ENCODE measurements around the gene RELA. TPM values are rescaled to one million over a fixed set of nuclear protein-coding genes. Genes with fewer than 3 reads are reported as not detected.

Gene RELA
- total RNA-seq, 2 experiments from 2014 or later = 379 to 382 TPM

DNA sequence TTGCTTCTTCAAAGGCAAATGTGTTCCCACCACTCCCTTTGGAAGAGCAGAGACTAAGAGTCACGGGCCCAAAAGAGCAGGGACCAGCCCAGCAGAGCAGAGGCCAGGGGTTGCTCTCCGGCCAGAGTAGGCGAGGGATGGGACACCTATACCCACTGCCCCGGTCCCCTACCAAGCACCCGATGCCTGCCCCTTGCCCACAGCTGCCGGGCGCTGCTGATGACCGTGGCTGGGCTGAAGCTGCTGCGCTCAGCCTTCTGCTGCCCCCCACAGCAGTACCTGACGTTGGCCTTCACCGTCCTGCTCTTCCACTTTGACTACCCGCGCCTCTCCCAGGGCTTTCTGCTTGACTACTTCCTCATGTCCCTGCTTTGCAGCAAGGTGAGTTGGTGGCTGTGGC, 35.5 kb downstream of the RELA start:
- no peaks in the 10 kb centered on the region for H3K9me3 Mint-ChIP-seq
- CTCF ChIA-PET = no interaction called here
- DNase-seq = no peak
- no peak overlapping the region for H3K27ac Mint-ChIP-seq
- Histone ChIP-seq H3K4me3 (ENCODE audit: low read length) (no peak overlapping the region), H3K4me1 (ENCODE audit: insufficient read depth, low read length) (peaks cover 9% of the 10 kb centered on the region), H3K36me3 (ENCODE audit: insufficient read depth, low read length) (peaks cover 92% of the 10 kb centered on the region), H3K27me3 (ENCODE audit: control insufficient read depth in 1 of 2, insufficient read depth in 2 of 2, low read length in 2 of 2) (no peaks in the 10 kb centered on the region), H3K9me3 (ENCODE audit: control insufficient read depth in 1 of 2, insufficient read depth in 1 of 2, low read length in 2 of 2) (no peaks in the 10 kb centered on the region), H3K27ac (ENCODE audit: low read depth in 1 of 2, low read length in 2 of 2) (no peak overlapping the region)
- intact Hi-C loops (cut with DNase I, micrococcal nuclease) = loop anchor here (2.0 to 10.0 kb wide), 4 partner anchors 80 to 362 kb away; no protein-coding TSS in a partner anchor
- H3K36me3 Mint-ChIP-seq (ENCODE audit: low read depth) = peaks cover 70% of the 10 kb centered on the region
- POLR2A ChIA-PET = interaction anchor here (1.5 to 1.9 kb wide), 3 partner anchors 10 to 84 kb away, joined by 4 to 9 read pairs (median 7); partner anchors contain the start of genes KAT5 and SIPA1
- no peaks in the 10 kb centered on the region for H3K27me3 Mint-ChIP-seq
- no peak for ATAC-seq (ENCODE audit: poor library complexity)
- TF ChIP-seq CTCF (IDR thresholded peaks at IDR 0.05) = no peak
- H3K4me3 Mint-ChIP-seq = no peak overlapping the region
- peaks cover 10% of the 10 kb centered on the region for H3K4me1 Mint-ChIP-seq (ENCODE audit: low read depth)

GRCh38 chr11:65625628-65626342, 36.9 kb downstream of the RELA start:
- Histone ChIP-seq H3K36me3 (ENCODE audit: insufficient read depth, low read length) (peaks cover 93% of the 10 kb centered on the region), H3K9me3 (ENCODE audit: control insufficient read depth in 1 of 2, insufficient read depth in 1 of 2, low read length in 2 of 2) (no peaks in the 10 kb centered on the region), H3K27ac (ENCODE audit: low read depth in 1 of 2, low read length in 2 of 2) (no peak overlapping the region), H3K27me3 (ENCODE audit: control insufficient read depth in 1 of 2, insufficient read depth in 2 of 2, low read length in 2 of 2) (no peaks in the 10 kb centered on the region), H3K4me3 (ENCODE audit: low read length) (no peak overlapping the region), H3K4me1 (ENCODE audit: insufficient read depth, low read length) (peaks cover 9% of the 10 kb centered on the region)
- intact Hi-C loops (cut with DNase I, micrococcal nuclease) = loop anchor here (1.0 to 10.0 kb wide), 6 partner anchors 82 to 363 kb away; no protein-coding TSS in a partner anchor
- Mint-ChIP-seq H3K9me3 (no peaks in the 10 kb centered on the region), H3K27me3 (no peaks in the 10 kb centered on the region), H3K4me1 (ENCODE audit: low read depth) (peaks cover 13% of the 10 kb centered on the region), H3K27ac (no peak overlapping the region), H3K4me3 (no peak overlapping the region), H3K36me3 (ENCODE audit: low read depth) (peaks cover 75% of the 10 kb centered on the region)
- ChIA-PET POLR2A (interaction anchor here (1.2 to 1.9 kb wide), 7 partner anchors 9 to 86 kb away, joined by 3 to 9 read pairs (median 4); partner anchors contain the start of genes KAT5, PCNX3 and SIPA1), CTCF (interaction anchor here (0.9 to 2.1 kb wide), 9 partner anchors 9 to 135 kb away, joined by 3 to 11 read pairs (median 9); partner anchors contain the start of genes KAT5, PCNX3, RELA and SIPA1)
- TF ChIP-seq CTCF (IDR thresholded peaks at IDR 0.05) = peak; percentile 79
- DNase-seq (peak; percentile 42 to 83 (median 54)), ATAC-seq (ENCODE audit: poor library complexity) (peak; percentile 84)

DNA sequence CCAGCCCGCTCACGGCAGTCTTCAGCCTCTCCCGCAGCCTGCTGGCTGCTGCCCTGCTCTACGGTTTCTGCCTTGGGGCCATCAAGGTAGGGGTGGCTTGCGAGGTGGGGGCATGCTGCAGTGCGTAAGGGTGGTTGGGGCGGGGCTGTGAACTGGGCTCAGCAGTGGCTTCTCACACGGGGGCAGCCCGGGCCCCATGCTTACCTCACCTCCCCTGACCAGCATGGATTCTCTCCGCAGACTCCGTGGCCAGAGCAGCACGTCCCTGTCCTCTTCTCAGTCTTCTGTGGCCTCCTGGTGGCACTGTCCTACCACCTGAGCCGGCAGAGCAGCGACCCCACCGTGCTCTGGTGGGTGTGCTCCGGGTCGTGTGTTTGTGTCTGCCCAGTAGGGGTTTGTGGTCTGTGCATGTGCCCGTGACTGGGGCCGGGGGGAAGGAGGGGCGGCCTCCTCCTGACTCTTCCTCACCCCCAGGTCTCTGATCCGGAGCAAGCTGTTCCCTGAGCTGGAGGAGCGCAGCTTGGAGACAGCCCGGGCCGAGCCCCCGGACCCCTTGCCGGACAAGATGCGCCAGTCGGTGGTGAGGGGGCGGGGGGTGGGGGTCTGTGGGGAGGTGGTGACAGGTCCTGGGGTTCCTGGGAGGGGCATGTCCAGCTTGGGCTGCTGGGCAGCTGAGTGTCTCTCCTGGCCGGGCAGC, 37.6 kb downstream of the RELA start:
- Mint-ChIP-seq H3K4me1 (ENCODE audit: low read depth) (peaks cover 13% of the 10 kb centered on the region), H3K9me3 (no peaks in the 10 kb centered on the region), H3K36me3 (ENCODE audit: low read depth) (peaks cover 71% of the 10 kb centered on the region), H3K27ac (no peak overlapping the region), H3K4me3 (no peak overlapping the region), H3K27me3 (no peaks in the 10 kb centered on the region)
- Histone ChIP-seq H3K4me3 (ENCODE audit: low read length) (no peak overlapping the region), H3K27ac (ENCODE audit: low read depth in 1 of 2, low read length in 2 of 2) (no peak overlapping the region), H3K27me3 (ENCODE audit: control insufficient read depth in 1 of 2, insufficient read depth in 2 of 2, low read length in 2 of 2) (no peaks in the 10 kb centered on the region), H3K36me3 (ENCODE audit: insufficient read depth, low read length) (peaks cover 93% of the 10 kb centered on the region), H3K9me3 (ENCODE audit: control insufficient read depth in 1 of 2, insufficient read depth in 1 of 2, low read length in 2 of 2) (no peaks in the 10 kb centered on the region), H3K4me1 (ENCODE audit: insufficient read depth, low read length) (peaks cover 12% of the 10 kb centered on the region)
- ATAC-seq (ENCODE audit: poor library complexity) (no peak), DNase-seq (no peak)
- intact Hi-C loops (cut with DNase I, micrococcal nuclease) = loop anchor here in 1 of 2 experiments (5.0 to 10.0 kb wide), 2 partner anchors 82 to 360 kb away; no protein-coding TSS in a partner anchor
- ChIA-PET POLR2A (interaction anchor here (1.2 to 1.9 kb wide), 6 partner anchors 8 to 86 kb away, joined by 3 to 9 read pairs (median 6); partner anchors contain the start of genes KAT5 and PCNX3), CTCF (interaction anchor here (1.0 to 2.1 kb wide), 7 partner anchors 9 to 87 kb away, joined by 5 to 11 read pairs (median 9); partner anchors contain the start of genes KAT5, PCNX3, RELA and SIPA1)
- no peak for TF ChIP-seq CTCF (IDR thresholded peaks at IDR 0.05)
